ENCODE results near the gene ADCY4.

Gene ADCY4

GRCh38 chr14:24278424-24278823, 56.4 kb downstream of the ADCY4 start:
- no peak for ATAC-seq
- TF ChIP-seq ZNF8 (CRISPR knock-in tag; IDR thresholded peaks at IDR 0.05) (no peak), ZNF565 (CRISPR knock-in tag; conservative IDR thresholded peaks at IDR 0.05; ENCODE audit: low read depth) (no peak), ZC3H10 (CRISPR knock-in tag; IDR thresholded peaks at IDR 0.05) (no peak), TSHZ2 (CRISPR knock-in tag; IDR thresholded peaks at IDR 0.05) (no peak), OSR1 (CRISPR knock-in tag; IDR thresholded peaks at IDR 0.05) (no peak), CSDC2 (CRISPR knock-in tag; IDR thresholded peaks at IDR 0.05) (no peak), ZFP3 (CRISPR knock-in tag; IDR thresholded peaks at IDR 0.05) (no peak), SNAI2 (CRISPR knock-in tag; IDR thresholded peaks at IDR 0.05) (no peak), ARNTL (CRISPR knock-in tag; IDR thresholded peaks at IDR 0.05; ENCODE audit: borderline replicate concordance, low read depth) (no peak), POU6F1 (CRISPR knock-in tag; IDR thresholded peaks at IDR 0.05; ENCODE audit: borderline replicate concordance, low read depth) (no peak), ZFP30 (CRISPR knock-in tag; IDR thresholded peaks at IDR 0.05) (no peak), PPARA (CRISPR knock-in tag; IDR thresholded peaks at IDR 0.05; ENCODE audit: borderline replicate concordance) (no peak), ESRRG (CRISPR knock-in tag; IDR thresholded peaks at IDR 0.05) (no peak), CREB5 (CRISPR knock-in tag; IDR thresholded peaks at IDR 0.05; ENCODE audit: low read depth) (no peak), CSRNP3 (CRISPR knock-in tag; IDR thresholded peaks at IDR 0.05) (no peak)

GRCh38 chr14:24277606-24278321, 57.1 kb downstream of the ADCY4 start:
- ATAC-seq = no peak
- TF ChIP-seq BACH2 (CRISPR knock-in tag; IDR thresholded peaks at IDR 0.05; ENCODE audit: borderline replicate concordance) (no peak), CREB5 (CRISPR knock-in tag; IDR thresholded peaks at IDR 0.05; ENCODE audit: low read depth) (no peak), CSRNP3 (CRISPR knock-in tag; IDR thresholded peaks at IDR 0.05) (no peak), TOX (CRISPR knock-in tag; IDR thresholded peaks at IDR 0.05; ENCODE audit: borderline replicate concordance) (no peak), PPARA (CRISPR knock-in tag; IDR thresholded peaks at IDR 0.05; ENCODE audit: borderline replicate concordance) (no peak), CSDC2 (CRISPR knock-in tag; IDR thresholded peaks at IDR 0.05) (no peak), SNAI2 (CRISPR knock-in tag; IDR thresholded peaks at IDR 0.05) (no peak), POU6F1 (CRISPR knock-in tag; IDR thresholded peaks at IDR 0.05; ENCODE audit: borderline replicate concordance, low read depth) (no peak), ZNF8 (CRISPR knock-in tag; IDR thresholded peaks at IDR 0.05) (no peak), ZFP30 (CRISPR knock-in tag; IDR thresholded peaks at IDR 0.05) (no peak), ZC3H10 (CRISPR knock-in tag; IDR thresholded peaks at IDR 0.05) (no peak), ISL1 (CRISPR knock-in tag; IDR thresholded peaks at IDR 0.05) (no peak), ZNF565 (CRISPR knock-in tag; conservative IDR thresholded peaks at IDR 0.05; ENCODE audit: low read depth) (no peak), PATZ1 (CRISPR knock-in tag; IDR thresholded peaks at IDR 0.05; ENCODE audit: borderline replicate concordance) (no peak), ZFP3 (CRISPR knock-in tag; IDR thresholded peaks at IDR 0.05) (no peak), OSR1 (CRISPR knock-in tag; IDR thresholded peaks at IDR 0.05) (no peak), RARB (CRISPR knock-in tag; IDR thresholded peaks at IDR 0.05) (no peak)

All from SK-N-SH treated with all-trans-retinoic acid at 6 μM for 48 hours (cell line).